GM23338 (cell line): ENCODE data around the gene SLIT1. TPM values are rescaled to one million over a fixed set of nuclear protein-coding genes. Genes with fewer than 3 reads are reported as not detected.

Experiments used
- ATAC-seq: fragments of 200-7000 bp; cut with Tn5 transposase; 3 replicates; pipeline ENCODE4 v1.9.1; 2020
- DNase-seq: peaks from one replicate; pipeline ENCODE4 v3.0.0-alpha.2; 2015; ENCODE audit warnings: low spot score
- H2AFZ ChIP-seq: fragments of 200-600 bp; sonication (generic); 2 replicates; pipeline ENCODE4 v1.8.0; 2016; ENCODE audit warnings: antibody characterized with exemption, mild to moderate bottlenecking, moderate library complexity
- H3F3A ChIP-seq: fragments of 200-600 bp; sonication (generic); replicated peaks from 2 replicates; pipeline ENCODE4 v1.8.0; 2017; ENCODE audit warnings: antibody characterized with exemption, mixed run types, low read depth
- H3K27ac ChIP-seq: fragments of 200-600 bp; sonication (generic); 2 replicates; pipeline ENCODE4 v1.6.1; 2016; ENCODE audit warnings: low read depth
- H3K27me3 ChIP-seq: fragments of 200-600 bp; sonication (generic); 2 replicates; pipeline ENCODE4 v1.8.0; 2016; ENCODE audit warnings: mild to moderate bottlenecking, mixed run types, moderate library complexity; ENCODE audit not compliant: insufficient read depth
- H3K36me3 ChIP-seq: fragments of 200-600 bp; sonication (generic); 2 replicates; pipeline ENCODE4 v1.8.0; 2016; ENCODE audit warnings: mild to moderate bottlenecking; ENCODE audit not compliant: insufficient read depth
- H3K4me1 ChIP-seq: fragments of 200-600 bp; sonication (generic); 2 replicates; pipeline ENCODE4 v1.8.0; 2016; ENCODE audit warnings: mild to moderate bottlenecking, moderate library complexity; ENCODE audit not compliant: insufficient read depth
- H3K4me2 ChIP-seq: fragments of 200-600 bp; sonication (generic); 2 replicates; pipeline ENCODE4 v1.7.1; 2017; ENCODE audit warnings: mixed run types
- H3K4me3 ChIP-seq: fragments of 200-600 bp; sonication (generic); 2 replicates; pipeline ENCODE4 v1.6.1; 2016; ENCODE audit warnings: mixed run types
- H3K79me2 ChIP-seq: fragments of 200-600 bp; sonication (generic); replicated peaks from 2 replicates; pipeline ENCODE4 v1.8.0; 2017; ENCODE audit warnings: mild to moderate bottlenecking; ENCODE audit not compliant: insufficient read depth
- H3K9me2 ChIP-seq: fragments of 200-600 bp; sonication (generic); 2 replicates; pipeline ENCODE4 v1.8.0; 2017; ENCODE audit not compliant: insufficient read depth
- H4K20me1 ChIP-seq: fragments of 200-600 bp; sonication (generic); replicated peaks from 2 replicates; pipeline ENCODE4 v1.8.0; 2017; ENCODE audit warnings: mild to moderate bottlenecking; ENCODE audit not compliant: insufficient read depth
- H3K27ac Mint-ChIP-seq: 2 replicates; pipeline ENCODE4 v1.8.0; 2020; ENCODE audit warnings: inconsistent platforms, mild to moderate bottlenecking, moderate library complexity, mixed read lengths
- H3K27me3 Mint-ChIP-seq: 3 replicates; pipeline ENCODE4 v1.8.0; 2022; ENCODE audit warnings: low read depth, mild to moderate bottlenecking, moderate library complexity, mixed read lengths, inconsistent platforms; ENCODE audit not compliant: insufficient read depth, poor library complexity
- H3K36me3 Mint-ChIP-seq: 3 replicates; pipeline ENCODE4 v1.8.0; 2021; ENCODE audit warnings: low read depth, mild to moderate bottlenecking, inconsistent platforms, moderate library complexity, mixed read lengths
- H3K4me1 Mint-ChIP-seq: 3 replicates; pipeline ENCODE4 v1.8.0; 2020; ENCODE audit warnings: mild to moderate bottlenecking, inconsistent platforms, mixed read lengths
- H3K4me3 Mint-ChIP-seq: 3 replicates; pipeline ENCODE4 v1.8.0; 2021; ENCODE audit warnings: moderate library complexity, mild to moderate bottlenecking, inconsistent platforms, mixed read lengths
- H3K9me3 Mint-ChIP-seq: 3 replicates; pipeline ENCODE4 v1.8.0; 2020; ENCODE audit warnings: moderate library complexity, mild to moderate bottlenecking, inconsistent platforms, mixed read lengths
- CREB1 ChIP-seq: fragments of 250-450 bp; sonication (Bioruptor Pico); IDR thresholded peaks from 2 replicates; pipeline ENCODE4 v1.5.0; 2020; ENCODE audit warnings: low read depth, mild to moderate bottlenecking, moderate library complexity
- EZH2 ChIP-seq: fragments of 200-600 bp; sonication (generic); IDR thresholded peaks from one replicate; pipeline ENCODE4 v1.8.0; 2017; ENCODE audit warnings: antibody characterized with exemption, mild to moderate bottlenecking, low read depth; ENCODE audit not compliant: unreplicated experiment
- EZH2phosphoT487 ChIP-seq: fragments of 200-600 bp; sonication (generic); IDR thresholded peaks from one replicate; pipeline ENCODE4 v1.8.1; 2018; ENCODE audit warnings: antibody characterized with exemption; ENCODE audit not compliant: unreplicated experiment
- JUNB ChIP-seq: IDR thresholded peaks from one replicate; pipeline ENCODE4 v1.6.1; 2016; ENCODE audit warnings: antibody characterized with exemption; ENCODE audit not compliant: unreplicated experiment
- STAT1 ChIP-seq: IDR thresholded peaks from one replicate; pipeline ENCODE4 v1.6.1; 2016; ENCODE audit warnings: antibody characterized with exemption; ENCODE audit not compliant: unreplicated experiment
- ZNF114 ChIP-seq: fragments of 250-450 bp; sonication (Bioruptor Pico); IDR thresholded peaks from 2 replicates; pipeline ENCODE4 v1.5.0; 2020; ENCODE audit warnings: mild to moderate bottlenecking, moderate library complexity
- ZNF331 ChIP-seq: fragments of 250-450 bp; sonication (Bioruptor Pico); IDR thresholded peaks from 2 replicates; pipeline ENCODE4 v1.5.0; 2020; ENCODE audit warnings: low read depth, mild to moderate bottlenecking, moderate library complexity
- polyA plus RNA-seq: library from polyadenylated mRNA; unstranded; fragments of >200 nt; fragmentation: Nextera tagmentation; extraction: Ambion mirVana; gene quantifications from 2 replicates; pipeline ENCODE4 v1.2.1, GENCODE V29; 2016
- total RNA-seq: library from RNA; depleted of rRNA; stranded (reverse); fragments of >200 nt; shearing (Covaris generic); gene quantifications from 2 replicates; pipeline ENCODE4 v1.2.3, GENCODE V29; 2014
- TF ChIP-seq, protein P1 (sequence below), 2 experiments: fragments of 200-600 bp in 1 of 2; sonication (generic) in 1 of 2; conservative IDR thresholded peaks; 2 replicates each; pipeline versions ENCODE4 v1.5.1 to v1.6.1; 2016 to 2017; ENCODE audit warnings: antibody characterized with exemption in 2 of 2, low read depth in 2 of 2, mild to moderate bottlenecking in 2 of 2, moderate library complexity in 1 of 2
- TF ChIP-seq, protein P2 (sequence below): fragments of 250-450 bp; sonication (Bioruptor Pico); IDR thresholded peaks from 2 replicates; pipeline ENCODE4 v1.5.0; 2020; ENCODE audit warnings: mild to moderate bottlenecking, moderate library complexity
- TF ChIP-seq, protein P3 (sequence below): IDR thresholded peaks from 2 replicates; pipeline ENCODE4 v1.6.1; 2016; ENCODE audit warnings: antibody characterized with exemption

SLIT1 gene
- total and polyA plus RNA-seq, 2 experiments from 2014 or later = 0.76 to 1.7 TPM

DNA sequence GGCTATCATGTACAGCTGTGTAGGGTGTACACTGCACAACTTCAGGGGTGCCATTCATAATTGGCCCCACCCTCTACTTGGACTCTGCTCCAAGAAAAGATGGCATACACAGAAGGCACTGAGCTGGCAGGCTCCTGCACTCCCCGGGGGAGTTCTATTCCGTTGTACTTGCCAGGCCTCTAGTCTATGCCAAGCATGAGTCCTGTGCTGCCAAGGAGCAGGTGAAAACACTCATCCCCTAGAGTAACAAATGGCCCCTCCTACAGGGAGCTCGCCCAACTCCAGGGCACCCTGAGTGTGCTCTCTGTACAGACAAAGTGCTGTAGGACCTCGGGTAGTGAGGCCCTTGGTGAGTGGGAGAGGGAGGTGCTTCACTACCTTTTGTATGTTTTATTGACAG, 127.2 kb downstream of the SLIT1 start (continued):
- TF ChIP-seq, protein P1, sequence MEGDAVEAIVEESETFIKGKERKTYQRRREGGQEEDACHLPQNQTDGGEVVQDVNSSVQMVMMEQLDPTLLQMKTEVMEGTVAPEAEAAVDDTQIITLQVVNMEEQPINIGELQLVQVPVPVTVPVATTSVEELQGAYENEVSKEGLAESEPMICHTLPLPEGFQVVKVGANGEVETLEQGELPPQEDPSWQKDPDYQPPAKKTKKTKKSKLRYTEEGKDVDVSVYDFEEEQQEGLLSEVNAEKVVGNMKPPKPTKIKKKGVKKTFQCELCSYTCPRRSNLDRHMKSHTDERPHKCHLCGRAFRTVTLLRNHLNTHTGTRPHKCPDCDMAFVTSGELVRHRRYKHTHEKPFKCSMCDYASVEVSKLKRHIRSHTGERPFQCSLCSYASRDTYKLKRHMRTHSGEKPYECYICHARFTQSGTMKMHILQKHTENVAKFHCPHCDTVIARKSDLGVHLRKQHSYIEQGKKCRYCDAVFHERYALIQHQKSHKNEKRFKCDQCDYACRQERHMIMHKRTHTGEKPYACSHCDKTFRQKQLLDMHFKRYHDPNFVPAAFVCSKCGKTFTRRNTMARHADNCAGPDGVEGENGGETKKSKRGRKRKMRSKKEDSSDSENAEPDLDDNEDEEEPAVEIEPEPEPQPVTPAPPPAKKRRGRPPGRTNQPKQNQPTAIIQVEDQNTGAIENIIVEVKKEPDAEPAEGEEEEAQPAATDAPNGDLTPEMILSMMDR (conservative IDR thresholded peaks at IDR 0.05; ENCODE audit: low read depth in 2 of 2) = no peak
- TF ChIP-seq STAT1 = no peak
- TF ChIP-seq, protein P2, sequence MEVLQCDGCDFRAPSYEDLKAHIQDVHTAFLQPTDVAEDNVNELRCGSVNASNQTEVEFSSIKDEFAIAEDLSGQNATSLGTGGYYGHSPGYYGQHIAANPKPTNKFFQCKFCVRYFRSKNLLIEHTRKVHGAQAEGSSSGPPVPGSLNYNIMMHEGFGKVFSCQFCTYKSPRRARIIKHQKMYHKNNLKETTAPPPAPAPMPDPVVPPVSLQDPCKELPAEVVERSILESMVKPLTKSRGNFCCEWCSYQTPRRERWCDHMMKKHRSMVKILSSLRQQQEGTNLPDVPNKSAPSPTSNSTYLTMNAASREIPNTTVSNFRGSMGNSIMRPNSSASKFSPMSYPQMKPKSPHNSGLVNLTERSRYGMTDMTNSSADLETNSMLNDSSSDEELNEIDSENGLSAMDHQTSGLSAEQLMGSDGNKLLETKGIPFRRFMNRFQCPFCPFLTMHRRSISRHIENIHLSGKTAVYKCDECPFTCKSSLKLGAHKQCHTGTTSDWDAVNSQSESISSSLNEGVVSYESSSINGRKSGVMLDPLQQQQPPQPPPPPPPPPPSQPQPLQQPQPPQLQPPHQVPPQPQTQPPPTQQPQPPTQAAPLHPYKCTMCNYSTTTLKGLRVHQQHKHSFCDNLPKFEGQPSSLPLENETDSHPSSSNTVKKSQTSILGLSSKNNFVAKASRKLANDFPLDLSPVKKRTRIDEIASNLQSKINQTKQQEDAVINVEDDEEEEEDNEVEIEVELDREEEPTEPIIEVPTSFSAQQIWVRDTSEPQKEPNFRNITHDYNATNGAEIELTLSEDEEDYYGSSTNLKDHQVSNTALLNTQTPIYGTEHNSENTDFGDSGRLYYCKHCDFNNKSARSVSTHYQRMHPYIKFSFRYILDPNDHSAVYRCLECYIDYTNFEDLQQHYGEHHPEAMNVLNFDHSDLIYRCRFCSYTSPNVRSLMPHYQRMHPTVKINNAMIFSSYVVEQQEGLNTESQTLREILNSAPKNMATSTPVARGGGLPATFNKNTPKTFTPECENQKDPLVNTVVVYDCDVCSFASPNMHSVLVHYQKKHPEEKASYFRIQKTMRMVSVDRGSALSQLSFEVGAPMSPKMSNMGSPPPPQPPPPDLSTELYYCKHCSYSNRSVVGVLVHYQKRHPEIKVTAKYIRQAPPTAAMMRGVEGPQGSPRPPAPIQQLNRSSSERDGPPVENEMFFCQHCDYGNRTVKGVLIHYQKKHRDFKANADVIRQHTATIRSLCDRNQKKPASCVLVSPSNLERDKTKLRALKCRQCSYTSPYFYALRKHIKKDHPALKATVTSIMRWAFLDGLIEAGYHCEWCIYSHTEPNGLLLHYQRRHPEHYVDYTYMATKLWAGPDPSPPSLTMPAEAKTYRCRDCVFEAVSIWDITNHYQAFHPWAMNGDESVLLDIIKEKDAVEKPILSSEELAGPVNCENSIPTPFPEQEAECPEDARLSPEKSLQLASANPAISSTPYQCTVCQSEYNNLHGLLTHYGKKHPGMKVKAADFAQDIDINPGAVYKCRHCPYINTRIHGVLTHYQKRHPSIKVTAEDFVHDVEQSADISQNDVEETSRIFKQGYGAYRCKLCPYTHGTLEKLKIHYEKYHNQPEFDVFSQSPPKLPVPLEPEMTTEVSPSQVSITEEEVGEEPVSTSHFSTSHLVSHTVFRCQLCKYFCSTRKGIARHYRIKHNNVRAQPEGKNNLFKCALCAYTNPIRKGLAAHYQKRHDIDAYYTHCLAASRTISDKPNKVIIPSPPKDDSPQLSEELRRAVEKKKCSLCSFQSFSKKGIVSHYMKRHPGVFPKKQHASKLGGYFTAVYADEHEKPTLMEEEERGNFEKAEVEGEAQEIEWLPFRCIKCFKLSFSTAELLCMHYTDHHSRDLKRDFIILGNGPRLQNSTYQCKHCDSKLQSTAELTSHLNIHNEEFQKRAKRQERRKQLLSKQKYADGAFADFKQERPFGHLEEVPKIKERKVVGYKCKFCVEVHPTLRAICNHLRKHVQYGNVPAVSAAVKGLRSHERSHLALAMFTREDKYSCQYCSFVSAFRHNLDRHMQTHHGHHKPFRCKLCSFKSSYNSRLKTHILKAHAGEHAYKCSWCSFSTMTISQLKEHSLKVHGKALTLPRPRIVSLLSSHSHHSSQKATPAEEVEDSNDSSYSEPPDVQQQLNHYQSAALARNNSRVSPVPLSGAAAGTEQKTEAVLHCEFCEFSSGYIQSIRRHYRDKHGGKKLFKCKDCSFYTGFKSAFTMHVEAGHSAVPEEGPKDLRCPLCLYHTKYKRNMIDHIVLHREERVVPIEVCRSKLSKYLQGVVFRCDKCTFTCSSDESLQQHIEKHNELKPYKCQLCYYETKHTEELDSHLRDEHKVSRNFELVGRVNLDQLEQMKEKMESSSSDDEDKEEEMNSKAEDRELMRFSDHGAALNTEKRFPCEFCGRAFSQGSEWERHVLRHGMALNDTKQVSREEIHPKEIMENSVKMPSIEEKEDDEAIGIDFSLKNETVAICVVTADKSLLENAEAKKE (CRISPR knock-in tag) = no peak
- no peak for TF ChIP-seq JUNB

DNA sequence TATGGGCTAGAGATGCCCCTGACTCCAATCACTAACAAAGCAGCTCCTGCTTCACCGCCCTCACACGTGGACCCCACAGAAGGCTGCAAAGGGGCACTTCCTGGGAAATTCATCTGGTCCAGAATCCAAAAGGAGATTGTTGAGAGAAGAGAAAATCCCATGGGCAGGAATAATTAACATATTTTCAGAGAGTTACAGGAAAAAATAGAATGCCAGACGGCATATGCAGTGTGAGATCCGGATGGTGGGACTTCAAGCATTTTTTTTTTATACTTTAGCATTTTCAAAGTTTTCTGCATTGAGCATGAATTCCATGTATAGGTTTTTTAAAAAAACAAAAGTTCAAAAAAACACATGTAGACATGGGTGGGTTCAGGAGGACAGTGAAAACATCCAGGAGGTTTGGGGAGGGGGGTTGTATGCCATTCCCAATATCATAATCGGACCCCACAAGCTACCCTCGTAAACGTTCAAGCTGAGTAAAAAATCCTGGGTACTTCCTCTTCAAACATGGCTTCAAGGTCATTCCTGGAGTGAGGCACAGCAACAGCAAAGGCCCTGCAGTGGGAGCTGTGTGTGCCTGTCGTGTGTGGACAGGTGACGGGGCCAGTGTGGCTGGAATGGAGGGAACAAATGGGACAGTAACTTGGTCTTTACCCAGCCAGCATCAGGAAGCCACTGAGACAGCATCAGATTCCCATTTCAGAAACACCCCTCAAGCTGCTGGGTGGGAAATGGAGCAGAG, 128.1 kb downstream of the SLIT1 start:
- Histone ChIP-seq H3K27me3 (no peaks in the 10 kb centered on the region), H3K4me2 (no peak overlapping the region), H3K4me1 (no peaks in the 10 kb centered on the region), H3F3A (no peaks in the 10 kb centered on the region), H3K9me2 (no peaks in the 10 kb centered on the region), H3K4me3 (no peak overlapping the region), H3K79me2 (no peaks in the 10 kb centered on the region), H4K20me1 (no peaks in the 10 kb centered on the region), H3K36me3 (no peaks in the 10 kb centered on the region), H2AFZ (no peak overlapping the region), H3K27ac (no peak overlapping the region)
- no peaks in the 10 kb centered on the region for H3K9me3 Mint-ChIP-seq
- H3K4me3 Mint-ChIP-seq = no peak overlapping the region
- peaks cover 8% of the 10 kb centered on the region for H3K27me3 Mint-ChIP-seq
- ATAC-seq = no peak
- no peak for DNase-seq
- H3K36me3 Mint-ChIP-seq = no peaks in the 10 kb centered on the region
- no peak overlapping the region for H3K27ac Mint-ChIP-seq
- TF ChIP-seq, protein P3, sequence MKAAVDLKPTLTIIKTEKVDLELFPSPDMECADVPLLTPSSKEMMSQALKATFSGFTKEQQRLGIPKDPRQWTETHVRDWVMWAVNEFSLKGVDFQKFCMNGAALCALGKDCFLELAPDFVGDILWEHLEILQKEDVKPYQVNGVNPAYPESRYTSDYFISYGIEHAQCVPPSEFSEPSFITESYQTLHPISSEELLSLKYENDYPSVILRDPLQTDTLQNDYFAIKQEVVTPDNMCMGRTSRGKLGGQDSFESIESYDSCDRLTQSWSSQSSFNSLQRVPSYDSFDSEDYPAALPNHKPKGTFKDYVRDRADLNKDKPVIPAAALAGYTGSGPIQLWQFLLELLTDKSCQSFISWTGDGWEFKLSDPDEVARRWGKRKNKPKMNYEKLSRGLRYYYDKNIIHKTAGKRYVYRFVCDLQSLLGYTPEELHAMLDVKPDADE = no peak
- TF ChIP-seq EZH2phosphoT487 (no peak), ZNF114 (CRISPR knock-in tag) (no peak), STAT1 (no peak), JUNB (no peak), CREB1 (CRISPR knock-in tag) (no peak), EZH2 (no peak), ZNF331 (CRISPR knock-in tag) (no peak)
- H3K4me1 Mint-ChIP-seq = 0 out of 3 replicates have a peak, but pooled peaks cover 3% of the 10 kb centered on the region
